ENCODE results near the gene OLR1. TPM values are rescaled to one million over a fixed set of nuclear protein-coding genes. Genes with fewer than 3 reads are reported as not detected.

OLR1 gene
- total RNA-seq, 1 experiment from 2014 or later, result 0.12 TPM

DNA sequence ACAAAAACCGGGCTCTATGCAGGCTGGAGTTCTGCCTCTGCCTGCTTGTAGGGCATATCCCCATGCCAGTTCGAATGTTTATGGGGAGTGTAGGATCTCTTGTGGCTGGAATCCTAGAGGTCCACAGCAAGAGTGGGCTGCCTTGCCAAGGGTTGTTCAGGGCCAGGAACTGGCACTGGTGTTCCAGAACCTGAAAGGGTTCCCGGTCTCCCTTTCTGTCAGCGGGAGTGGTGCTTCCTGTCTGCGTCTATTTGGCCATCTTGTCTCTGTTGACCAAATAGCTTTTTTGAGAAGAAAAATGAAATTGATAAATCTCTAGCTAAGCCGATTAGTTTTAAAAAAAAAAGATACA is 17.8 kb downstream of the OLR1 start:
- Histone ChIP-seq H2AFZ (ENCODE audit: low read depth, low read length, poor library complexity, severe bottlenecking) (no peak overlapping the region), H3K4me3 (replicated peaks in 1 of 2; ENCODE audit: low read depth in 1 of 2, low read length in 2 of 2) (no peak overlapping the region), H4K20me1 (ENCODE audit: insufficient read depth) (no peaks in the 10 kb centered on the region), H3K9ac (ENCODE audit: low read length) (no peak overlapping the region), H3K27me3 (ENCODE audit: insufficient read depth, low read length) (no peaks in the 10 kb centered on the region), H3K4me2 (ENCODE audit: low read length) (0 out of 2 replicates have a peak overlapping the region, but pooled peaks have one; percentile 73), H3K36me3 (ENCODE audit: control insufficient read depth in 1 of 2, insufficient read depth in 2 of 2, low read length in 2 of 2) (no peaks in the 10 kb centered on the region), H3K9me2 (ENCODE audit: insufficient read depth) (no peaks in the 10 kb centered on the region), H3K9me3 (ENCODE audit: control insufficient read depth in 1 of 2, insufficient read depth in 1 of 2, low read depth in 1 of 2, low read length in 2 of 2) (no peaks in the 10 kb centered on the region), H3K79me2 (ENCODE audit: insufficient read depth, low read length) (no peaks in the 10 kb centered on the region), H3K27ac (ENCODE audit: low read depth, low read length) (no peak overlapping the region), H3K4me1 (ENCODE audit: control insufficient read depth in 1 of 2, insufficient read depth in 2 of 2, low read length in 2 of 2) (peaks cover 0 to 5% of the 10 kb centered on the region in 2 experiments; a peak in 1 of 4 replicates)
- no peak for TF ChIP-seq ZNF274 (IDR thresholded peaks at IDR 0.05; ENCODE audit: low read depth, low read length)
- TF ChIP-seq ELF1 (IDR thresholded peaks at IDR 0.05; ENCODE audit: borderline replicate concordance, low read depth), result no peak
- no peak for TF ChIP-seq EZH2phosphoT487 (IDR thresholded peaks at IDR 0.05; ENCODE audit: borderline replicate concordance)
- TF ChIP-seq YY1 (IDR thresholded peaks at IDR 0.05; ENCODE audit: extremely low read depth, insufficient replicate concordance, low read depth, low read length), result no peak
- intact Hi-C loops (cut with micrococcal nuclease), result loop anchor here (5.0 kb wide), 1 partner anchor 1333 kb away; no protein-coding TSS in a partner anchor
- ChIA-PET CTCF (interaction anchor here (1.0 kb wide), 2 partner anchors 11 to 14 kb away, joined by 3 read pairs; no protein-coding TSS in a partner anchor), POLR2A (no interaction called here), RAD21 (ENCODE audit: low non-redundant PET in 1 of 2, low total read pairs in 2 of 2, uncharacterized antibody in 2 of 2, unreplicated experiment in 2 of 2) (no interaction called here)
- ATAC-seq (no peak), DNase-seq (ENCODE audit: low read depth, low spot score) (no peak)
- BruUV-seq (replicated peaks), result no TSS peak

DNA sequence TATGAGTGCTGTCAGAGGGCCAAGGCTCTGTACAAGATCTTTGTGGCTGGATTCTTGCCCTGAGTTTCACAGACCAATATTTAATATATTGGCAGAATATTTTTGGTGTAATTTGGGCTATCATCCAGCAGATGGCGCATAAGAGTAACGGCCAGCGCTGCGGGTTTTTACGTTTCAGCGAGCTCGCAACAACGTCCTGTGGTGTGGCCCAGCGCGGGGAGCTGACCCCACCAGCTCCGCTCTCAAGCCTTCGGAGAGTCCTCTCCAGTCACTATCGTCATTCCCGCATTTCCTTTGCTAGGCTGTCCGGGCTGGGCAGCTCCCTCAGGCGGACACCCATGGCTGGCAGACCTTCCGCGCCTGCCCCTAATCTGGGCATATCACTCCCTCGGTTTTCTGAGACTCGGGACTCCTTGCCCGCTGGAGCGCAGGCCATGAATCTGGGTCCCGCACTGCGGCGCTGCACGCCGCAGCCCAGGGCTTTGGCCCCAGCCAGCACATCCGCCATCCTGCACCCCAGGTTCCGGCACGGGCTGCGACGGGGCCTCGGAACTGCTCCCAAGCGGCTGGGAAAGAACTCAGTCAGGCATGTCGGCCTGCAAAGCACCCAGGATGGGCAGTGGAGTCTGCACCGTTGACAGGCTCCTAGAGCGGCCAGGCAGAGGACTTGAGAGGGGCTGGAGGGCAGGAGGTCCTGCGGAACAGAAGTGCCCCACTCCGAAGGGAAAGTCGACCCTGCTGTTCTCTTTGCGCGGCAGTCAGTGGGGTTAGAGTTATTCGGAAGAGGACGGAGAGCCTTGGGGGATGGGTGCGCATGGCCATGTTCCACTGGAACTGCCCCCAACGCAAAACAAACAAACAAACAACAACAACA is 18.4 kb downstream of the OLR1 start:
- no TSS peak for BruUV-seq (replicated peaks)
- intact Hi-C loops (cut with micrococcal nuclease), result loop anchor here (1.0 to 5.0 kb wide), 3 partner anchors 37 to 1334 kb away; no protein-coding TSS in a partner anchor
- peak overlapping the region; percentile 23 to 38; a peak in 3 of 4 replicates for H3K4me3 ChIP-seq (replicated peaks in 1 of 2; ENCODE audit: low read depth in 1 of 2, low read length in 2 of 2)
- ChIA-PET RAD21 (ENCODE audit: low non-redundant PET in 1 of 2, low total read pairs in 2 of 2, uncharacterized antibody in 2 of 2, unreplicated experiment in 2 of 2) (no interaction called here), POLR2A (no interaction called here), CTCF (interaction anchor here (0.7 to 1.8 kb wide), 21 partner anchors 8 to 1046 kb away, joined by 3 to 11 read pairs (median 4); partner anchors contain the start of genes GABARAPL1 and OLR1)
- H3K27me3 ChIP-seq (ENCODE audit: insufficient read depth, low read length), result no peaks in the 10 kb centered on the region
- no peaks in the 10 kb centered on the region for H3K79me2 ChIP-seq (ENCODE audit: insufficient read depth, low read length)
- H3K9me2 ChIP-seq (ENCODE audit: insufficient read depth), result no peaks in the 10 kb centered on the region
- peak overlapping the region; percentile 73 for H3K4me2 ChIP-seq (ENCODE audit: low read length)
- peak overlapping the region; percentile 4; the same call in 1 of the 2 replicates for H3K27ac ChIP-seq (ENCODE audit: low read depth, low read length)
- H3K9me3 ChIP-seq (ENCODE audit: control insufficient read depth in 1 of 2, insufficient read depth in 1 of 2, low read depth in 1 of 2, low read length in 2 of 2), result no peaks in the 10 kb centered on the region
- no peaks in the 10 kb centered on the region for H3K36me3 ChIP-seq (ENCODE audit: control insufficient read depth in 1 of 2, insufficient read depth in 2 of 2, low read length in 2 of 2)
- no peaks in the 10 kb centered on the region for H4K20me1 ChIP-seq (ENCODE audit: insufficient read depth)
- DNase-seq (ENCODE audit: low read depth, low spot score) (peak; percentile 21), ATAC-seq (peak; percentile 81)
- H3K4me1 ChIP-seq (ENCODE audit: control insufficient read depth in 1 of 2, insufficient read depth in 2 of 2, low read length in 2 of 2), result peaks cover 0 to 5% of the 10 kb centered on the region in 2 experiments; a peak in 1 of 4 replicates
- H2AFZ ChIP-seq (ENCODE audit: low read depth, low read length, poor library complexity, severe bottlenecking), result peak overlapping the region; percentile 64
- H3K9ac ChIP-seq (ENCODE audit: low read length), result no peak overlapping the region
- TF ChIP-seq SP1 (IDR thresholded peaks at IDR 0.05; ENCODE audit: low read depth) (no peak), CBX3 (IDR thresholded peaks at IDR 0.05; ENCODE audit: low read depth) (no peak), TCF7L2 (IDR thresholded peaks at IDR 0.05; ENCODE audit: borderline replicate concordance, extremely low read depth, insufficient read depth, insufficient read length) (no peak), SIN3A (IDR thresholded peaks at IDR 0.05; ENCODE audit: low read depth) (no peak), POLR2A (IDR thresholded peaks at IDR 0.05; ENCODE audit: borderline replicate concordance, extremely low read depth, insufficient read depth, insufficient read length) (no peak), ELF1 (IDR thresholded peaks at IDR 0.05; ENCODE audit: borderline replicate concordance, low read depth) (no peak)
- TF ChIP-seq, protein P1, sequence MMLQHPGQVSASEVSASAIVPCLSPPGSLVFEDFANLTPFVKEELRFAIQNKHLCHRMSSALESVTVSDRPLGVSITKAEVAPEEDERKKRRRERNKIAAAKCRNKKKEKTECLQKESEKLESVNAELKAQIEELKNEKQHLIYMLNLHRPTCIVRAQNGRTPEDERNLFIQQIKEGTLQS (IDR thresholded peaks at IDR 0.05), result no peak
- TF ChIP-seq, protein P2, sequence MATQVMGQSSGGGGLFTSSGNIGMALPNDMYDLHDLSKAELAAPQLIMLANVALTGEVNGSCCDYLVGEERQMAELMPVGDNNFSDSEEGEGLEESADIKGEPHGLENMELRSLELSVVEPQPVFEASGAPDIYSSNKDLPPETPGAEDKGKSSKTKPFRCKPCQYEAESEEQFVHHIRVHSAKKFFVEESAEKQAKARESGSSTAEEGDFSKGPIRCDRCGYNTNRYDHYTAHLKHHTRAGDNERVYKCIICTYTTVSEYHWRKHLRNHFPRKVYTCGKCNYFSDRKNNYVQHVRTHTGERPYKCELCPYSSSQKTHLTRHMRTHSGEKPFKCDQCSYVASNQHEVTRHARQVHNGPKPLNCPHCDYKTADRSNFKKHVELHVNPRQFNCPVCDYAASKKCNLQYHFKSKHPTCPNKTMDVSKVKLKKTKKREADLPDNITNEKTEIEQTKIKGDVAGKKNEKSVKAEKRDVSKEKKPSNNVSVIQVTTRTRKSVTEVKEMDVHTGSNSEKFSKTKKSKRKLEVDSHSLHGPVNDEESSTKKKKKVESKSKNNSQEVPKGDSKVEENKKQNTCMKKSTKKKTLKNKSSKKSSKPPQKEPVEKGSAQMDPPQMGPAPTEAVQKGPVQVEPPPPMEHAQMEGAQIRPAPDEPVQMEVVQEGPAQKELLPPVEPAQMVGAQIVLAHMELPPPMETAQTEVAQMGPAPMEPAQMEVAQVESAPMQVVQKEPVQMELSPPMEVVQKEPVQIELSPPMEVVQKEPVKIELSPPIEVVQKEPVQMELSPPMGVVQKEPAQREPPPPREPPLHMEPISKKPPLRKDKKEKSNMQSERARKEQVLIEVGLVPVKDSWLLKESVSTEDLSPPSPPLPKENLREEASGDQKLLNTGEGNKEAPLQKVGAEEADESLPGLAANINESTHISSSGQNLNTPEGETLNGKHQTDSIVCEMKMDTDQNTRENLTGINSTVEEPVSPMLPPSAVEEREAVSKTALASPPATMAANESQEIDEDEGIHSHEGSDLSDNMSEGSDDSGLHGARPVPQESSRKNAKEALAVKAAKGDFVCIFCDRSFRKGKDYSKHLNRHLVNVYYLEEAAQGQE (IDR thresholded peaks at IDR 0.05; ENCODE audit: low read depth), result no peak
- TF ChIP-seq, protein P3, sequence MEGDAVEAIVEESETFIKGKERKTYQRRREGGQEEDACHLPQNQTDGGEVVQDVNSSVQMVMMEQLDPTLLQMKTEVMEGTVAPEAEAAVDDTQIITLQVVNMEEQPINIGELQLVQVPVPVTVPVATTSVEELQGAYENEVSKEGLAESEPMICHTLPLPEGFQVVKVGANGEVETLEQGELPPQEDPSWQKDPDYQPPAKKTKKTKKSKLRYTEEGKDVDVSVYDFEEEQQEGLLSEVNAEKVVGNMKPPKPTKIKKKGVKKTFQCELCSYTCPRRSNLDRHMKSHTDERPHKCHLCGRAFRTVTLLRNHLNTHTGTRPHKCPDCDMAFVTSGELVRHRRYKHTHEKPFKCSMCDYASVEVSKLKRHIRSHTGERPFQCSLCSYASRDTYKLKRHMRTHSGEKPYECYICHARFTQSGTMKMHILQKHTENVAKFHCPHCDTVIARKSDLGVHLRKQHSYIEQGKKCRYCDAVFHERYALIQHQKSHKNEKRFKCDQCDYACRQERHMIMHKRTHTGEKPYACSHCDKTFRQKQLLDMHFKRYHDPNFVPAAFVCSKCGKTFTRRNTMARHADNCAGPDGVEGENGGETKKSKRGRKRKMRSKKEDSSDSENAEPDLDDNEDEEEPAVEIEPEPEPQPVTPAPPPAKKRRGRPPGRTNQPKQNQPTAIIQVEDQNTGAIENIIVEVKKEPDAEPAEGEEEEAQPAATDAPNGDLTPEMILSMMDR (IDR thresholded peaks at IDR 0.05 in 2 of 3, conservative IDR thresholded peaks at IDR 0.05 in 1 of 3; ENCODE audit: borderline replicate concordance in 1 of 3, insufficient read depth in 1 of 3, low read depth in 2 of 3, low read length in 2 of 3), result peak; percentile 65 to 78 (median 74)

Measured in HCT116 (cell line).